HEK293 (cell line): ENCODE results near the gene IRF3.
A peak's percentile ranks its signal among the peaks of the same experiment; 100 is the strongest.

Source experiments
- CTCF ChIA-PET: fragments of 350-600 bp; formaldehyde crosslinking; extraction: SDS; loops from one replicate; lab custom pipeline; 2021; ENCODE audit warnings: antibody characterized with exemption; lab: Yijun Ruan, JAX
- POLR2A ChIA-PET: fragments of 300-600 bp; formaldehyde crosslinking; extraction: SDS; loops from one replicate; lab custom pipeline; 2020; ENCODE audit warnings: antibody characterized with exemption, inconsistent platforms; lab: Yijun Ruan, JAX
- H3K27ac ChIP-seq: fragments of 200-500 bp; sonication (Bioruptor generic); 2 replicates; pipeline ENCODE4 v1.5.1; 2014; ENCODE audit warnings: low read depth, low read length, control low read depth, inconsistent platforms; ENCODE audit errors: extremely low read depth
- H3K36me3 ChIP-seq, 2 experiments: fragments of 200-500 bp in 1 of 2; sonication (Bioruptor generic) in 1 of 2; 1 replicate in 1 of 2; 2 replicates in 1 of 2; pipeline ENCODE4 v1.5.1; 2014 to 2017; ENCODE audit warnings: inconsistent platforms in 2 of 2, low read length in 2 of 2; ENCODE audit not compliant: control insufficient read depth in 2 of 2, insufficient read depth in 1 of 2
- H3K4me1 ChIP-seq: fragments of 200-500 bp; sonication (Bioruptor generic); 2 replicates; pipeline ENCODE4 v1.5.1; 2014; ENCODE audit warnings: mild to moderate bottlenecking, low read length, inconsistent platforms; ENCODE audit not compliant: control insufficient read depth, insufficient read depth
- H3K4me3 ChIP-seq: 2 replicates; pipeline ENCODE4 v1.5.1; 2011; ENCODE audit warnings: low read depth, mild to moderate bottlenecking, control low read depth, low read length, moderate library complexity
- H3K9me3 ChIP-seq: fragments of 200-500 bp; sonication (Bioruptor generic); 2 replicates; pipeline ENCODE4 v1.5.1; 2014; ENCODE audit warnings: low read depth, low read length, inconsistent platforms; ENCODE audit not compliant: control insufficient read depth, insufficient read depth
- AEBP2 ChIP-seq: fragments of 450-650 bp; formaldehyde crosslinking; IDR thresholded peaks from 2 replicates; pipeline ENCODE4 v1.5.1; 2016; ENCODE audit warnings: missing biosample characterization, missing genetic modification characterization, borderline replicate concordance
- ATF2 ChIP-seq: fragments of 450-650 bp; formaldehyde crosslinking; IDR thresholded peaks from 2 replicates; pipeline ENCODE4 v1.5.1; 2016; ENCODE audit warnings: missing biosample characterization, missing genetic modification characterization, low read depth
- EGR2 ChIP-seq: fragments of 450-650 bp; formaldehyde crosslinking; IDR thresholded peaks from 2 replicates; pipeline ENCODE4 v1.5.1; 2016; ENCODE audit warnings: low read depth, missing biosample characterization, missing genetic modification characterization
- GLIS1 ChIP-seq: fragments of 450-650 bp; formaldehyde crosslinking; IDR thresholded peaks from 2 replicates; pipeline ENCODE4 v1.5.1; 2016; ENCODE audit warnings: missing biosample characterization, missing genetic modification characterization
- HOXD13 ChIP-seq: sonication (generic); formaldehyde crosslinking; IDR thresholded peaks from 2 replicates; pipeline ENCODE4 v1.8.0; 2022; ENCODE audit warnings: missing genetic modification reagents, borderline replicate concordance
- KLF10 ChIP-seq: fragments of 450-650 bp; IDR thresholded peaks from 2 replicates; pipeline ENCODE4 v1.5.1; 2018; ENCODE audit warnings: missing biosample characterization, mild to moderate bottlenecking, missing genetic modification characterization
- OSR2 ChIP-seq: fragments of 450-650 bp; formaldehyde crosslinking; IDR thresholded peaks from 2 replicates; pipeline ENCODE4 v1.5.1; 2016; ENCODE audit warnings: missing biosample characterization, missing genetic modification characterization
- SALL2 ChIP-seq: fragments of 450-650 bp; formaldehyde crosslinking; IDR thresholded peaks from 2 replicates; pipeline ENCODE4 v1.5.0; 2017; ENCODE audit warnings: missing biosample characterization, mild to moderate bottlenecking, missing genetic modification characterization, borderline replicate concordance
- SP3 ChIP-seq: fragments of 450-650 bp; formaldehyde crosslinking; IDR thresholded peaks from 2 replicates; pipeline ENCODE4 v1.5.1; 2016; ENCODE audit warnings: missing biosample characterization, missing genetic modification characterization
- TCF7L2 ChIP-seq: IDR thresholded peaks from 2 replicates; pipeline ENCODE4 v1.6.1; 2011; ENCODE audit warnings: low read depth, mild to moderate bottlenecking, inconsistent platforms, low read length, moderate library complexity, borderline replicate concordance
- TSHZ1 ChIP-seq: fragments of 450-650 bp; formaldehyde crosslinking; IDR thresholded peaks from 2 replicates; pipeline ENCODE4 v1.5.1; 2016; ENCODE audit warnings: missing biosample characterization, missing genetic modification characterization, borderline replicate concordance
- WT1 ChIP-seq: fragments of 450-650 bp; formaldehyde crosslinking; IDR thresholded peaks from 2 replicates; pipeline ENCODE4 v1.5.1; 2016; ENCODE audit warnings: missing biosample characterization, missing genetic modification characterization
- ZBTB17 ChIP-seq: fragments of 450-650 bp; formaldehyde crosslinking; IDR thresholded peaks from 2 replicates; pipeline ENCODE4 v1.5.1; 2016; ENCODE audit warnings: missing biosample characterization, missing genetic modification characterization
- ZBTB20 ChIP-seq: fragments of 450-650 bp; formaldehyde crosslinking; IDR thresholded peaks from 2 replicates; pipeline ENCODE4 v1.5.1; 2016; ENCODE audit warnings: missing biosample characterization, missing genetic modification characterization
- ZFP37 ChIP-seq: fragments of 450-650 bp; formaldehyde crosslinking; IDR thresholded peaks from 2 replicates; pipeline ENCODE4 v1.5.1; 2016; ENCODE audit warnings: missing biosample characterization, missing genetic modification characterization
- ZNF112 ChIP-seq: fragments of 450-650 bp; formaldehyde crosslinking; IDR thresholded peaks from 2 replicates; pipeline ENCODE4 v1.5.0; 2017; ENCODE audit warnings: missing biosample characterization, missing genetic modification characterization
- ZNF146 ChIP-seq: fragments of 450-650 bp; formaldehyde crosslinking; IDR thresholded peaks from 2 replicates; pipeline ENCODE4 v1.5.1; 2016; ENCODE audit warnings: missing biosample characterization, missing genetic modification characterization
- ZNF174 ChIP-seq: fragments of 450-650 bp; formaldehyde crosslinking; IDR thresholded peaks from 2 replicates; pipeline ENCODE4 v1.5.0; 2017; ENCODE audit warnings: missing biosample characterization, mild to moderate bottlenecking, missing genetic modification characterization
- ZNF2 ChIP-seq: fragments of 450-650 bp; formaldehyde crosslinking; IDR thresholded peaks from 2 replicates; pipeline ENCODE4 v1.5.1; 2016; ENCODE audit warnings: missing biosample characterization, missing genetic modification characterization
- ZNF335 ChIP-seq: fragments of 450-650 bp; formaldehyde crosslinking; conservative IDR thresholded peaks from 2 replicates; pipeline ENCODE4 v1.5.1; 2016; ENCODE audit warnings: missing biosample characterization, missing genetic modification characterization
- ZNF354C ChIP-seq: fragments of 450-650 bp; formaldehyde crosslinking; IDR thresholded peaks from 2 replicates; pipeline ENCODE4 v1.5.1; 2016; ENCODE audit warnings: missing biosample characterization, missing genetic modification characterization, low read depth, borderline replicate concordance
- ZNF394 ChIP-seq: fragments of 450-650 bp; formaldehyde crosslinking; IDR thresholded peaks from 2 replicates; pipeline ENCODE4 v1.5.1; 2016; ENCODE audit warnings: missing biosample characterization, missing genetic modification characterization, mild to moderate bottlenecking, moderate library complexity, borderline replicate concordance
- ZNF398 ChIP-seq: fragments of 450-650 bp; formaldehyde crosslinking; IDR thresholded peaks from 2 replicates; pipeline ENCODE4 v1.5.1; 2017; ENCODE audit warnings: missing biosample characterization, missing genetic modification characterization
- ZNF423 ChIP-seq: fragments of 450-650 bp; formaldehyde crosslinking; IDR thresholded peaks from 2 replicates; pipeline ENCODE4 v1.5.1; 2016; ENCODE audit warnings: missing biosample characterization, missing genetic modification characterization
- ZNF521 ChIP-seq: fragments of 450-650 bp; formaldehyde crosslinking; IDR thresholded peaks from 2 replicates; pipeline ENCODE4 v1.5.1; 2017; ENCODE audit warnings: missing biosample characterization, mild to moderate bottlenecking, missing genetic modification characterization
- ZNF555 ChIP-seq: fragments of 450-650 bp; formaldehyde crosslinking; conservative IDR thresholded peaks from 2 replicates; pipeline ENCODE4 v1.5.1; 2017; ENCODE audit warnings: missing biosample characterization, mild to moderate bottlenecking, missing genetic modification characterization, inconsistent platforms
- ZNF558 ChIP-seq: fragments of 450-650 bp; formaldehyde crosslinking; IDR thresholded peaks from 2 replicates; pipeline ENCODE4 v1.5.1; 2016; ENCODE audit warnings: missing biosample characterization, missing genetic modification characterization
- ZNF626 ChIP-seq: fragments of 450-650 bp; sonication (Bioruptor Pico); formaldehyde crosslinking; IDR thresholded peaks from 2 replicates; pipeline ENCODE4 v1.5.1; 2018; ENCODE audit warnings: missing biosample characterization, missing genetic modification characterization, inconsistent platforms
- ZNF654 ChIP-seq: fragments of 450-650 bp; formaldehyde crosslinking; IDR thresholded peaks from 2 replicates; pipeline ENCODE4 v1.5.1; 2016; ENCODE audit warnings: low read depth, missing biosample characterization, missing genetic modification characterization

The IRF3 gene

GRCh38 chr19:49679771-49680413, 14.2 kb upstream of the IRF3 start:
- Histone ChIP-seq H3K4me1 (peaks cover 17% of the 10 kb centered on the region), H3K27ac (peak overlapping the region; percentile 52; the same call in 1 of the 2 replicates), H3K4me3 (no peak overlapping the region), H3K9me3 (no peaks in the 10 kb centered on the region), H3K36me3 (peaks cover 37 to 39% of the 10 kb centered on the region in 2 experiments)
- ChIA-PET POLR2A (interaction anchor here (0.6 to 1.5 kb wide), 5 partner anchors 40 to 658 kb away, joined by 3 to 5 read pairs (median 3); partner anchors contain the start of gene RRAS), CTCF (interaction anchor here (0.6 to 1.2 kb wide), 12 partner anchors 10 to 231 kb away, joined by 3 to 8 read pairs (median 4); no protein-coding TSS in a partner anchor)
- TF ChIP-seq KLF10 (tag by site-specific recombination) (no peak), ATF2 (tag by site-specific recombination) (no peak), ZNF423 (tag by site-specific recombination) (no peak), TSHZ1 (tag by site-specific recombination) (no peak), ZNF521 (tag by site-specific recombination) (no peak), ZNF398 (tag by site-specific recombination) (peak; percentile 34; the same call in 1 of the 2 replicates), ZNF555 (no peak), ZNF558 (no peak), SP3 (tag by site-specific recombination) (peak; percentile 29), ZBTB17 (tag by site-specific recombination) (no peak), AEBP2 (tag by site-specific recombination) (no peak), OSR2 (tag by site-specific recombination) (0 out of 2 replicates have a peak, but pooled peaks have one; percentile 13), ZNF335 (no peak), ZBTB20 (tag by site-specific recombination) (no peak), ZNF354C (no peak), ZNF394 (tag by site-specific recombination) (peak; percentile 30; the same call in 1 of the 2 replicates), ZNF2 (tag by site-specific recombination) (no peak), ZNF112 (no peak), TCF7L2 (no peak), SALL2 (tag by site-specific recombination) (no peak), ZNF654 (tag by site-specific recombination) (no peak), GLIS1 (tag by site-specific recombination) (0 out of 2 replicates have a peak, but pooled peaks have one; percentile 4), WT1 (no peak), ZFP37 (tag by site-specific recombination) (no peak), ZNF626 (no peak), HOXD13 (CRISPR knock-in tag) (no peak), ZNF174 (no peak), EGR2 (tag by site-specific recombination) (no peak), ZNF146 (tag by site-specific recombination) (no peak)
